Brain microvascular endothelial cell (primary cell): ENCODE measurements around the gene TRPC4.
"Not testable (repeated sequence)": the region's sequence is repeated elsewhere in the genome, so short reads cannot be mapped to it uniquely, and the experiment has no call there.

Experiments
- DNase-seq: peaks from one replicate; pipeline ENCODE4 v3.0.0-alpha.2; 2020
- H3K27ac ChIP-seq: fragments of 250-450 bp; sonication (Bioruptor Pico); 2 replicates; pipeline ENCODE4 v1.5.1; 2020; ENCODE audit warnings: mild to moderate bottlenecking, moderate library complexity
- H3K27me3 ChIP-seq: fragments of 250-450 bp; sonication (Bioruptor Pico); replicated peaks from 2 replicates; pipeline ENCODE4 v1.5.1; 2020; ENCODE audit warnings: mild to moderate bottlenecking
- H3K36me3 ChIP-seq: fragments of 250-450 bp; sonication (Bioruptor Pico); replicated peaks from 2 replicates; pipeline ENCODE4 v1.5.1; 2020; ENCODE audit warnings: mild to moderate bottlenecking
- H3K4me3 ChIP-seq: 2 replicates; pipeline ENCODE4 v1.5.1; 2011; ENCODE audit warnings: low read depth, mild to moderate bottlenecking, control low read depth, low read length, moderate library complexity
- CTCF ChIP-seq: IDR thresholded peaks from 2 replicates; pipeline ENCODE4 v1.5.1; 2011; ENCODE audit warnings: low read depth, mild to moderate bottlenecking, moderate library complexity, low read length, control low read depth, inconsistent platforms; ENCODE audit errors: missing control alignments
- in situ Hi-C: cut with HindIII; loops from 2 replicates; pipeline ENCODE4 v1.10.0; 2017; ENCODE audit warnings: low sequenced_read_pairs, low pct_ligation_motif_present

TRPC4 gene

GRCh38 chr13:37599519-37599918 lies 270.1 kb downstream of the TRPC4 start:
- H3K4me3 ChIP-seq = no peak overlapping the region
- TF ChIP-seq CTCF = no peak
- in situ Hi-C loops = no loop called here
- no peaks in the 10 kb centered on the region for H3K27me3 ChIP-seq
- DNase-seq = no peak
- H3K27ac ChIP-seq = no peak overlapping the region
- no peaks in the 10 kb centered on the region for H3K36me3 ChIP-seq

- Histone ChIP-seq H3K27ac (no peak within 1 kb of the TSS), H3K36me3 (no peaks in the 10 kb centered on the region), H3K4me3 (peak within 1 kb of the TSS; percentile 46), H3K27me3 (no peaks in the 10 kb centered on the region)
- TF ChIP-seq CTCF = no peak
- in situ Hi-C loops = no loop called here
- DNase-seq = peak; percentile 29
Observed at GRCh38 chr13:37598597-37598996, 271.0 kb downstream of the TRPC4 start, which contains the start of gene POSTN. TSS of gene POSTN (minus strand) at chr13:37598768. CDS start at chr13:37598726, 42 bp downstream.

GRCh38 chr13:37597477-37598025 lies 272.0 kb downstream of the TRPC4 start:
- in situ Hi-C loops = no loop called here
- peak overlapping the region; percentile 46 for H3K4me3 ChIP-seq
- no peak for DNase-seq
- H3K27me3 ChIP-seq = no peaks in the 10 kb centered on the region
- no peak overlapping the region for H3K27ac ChIP-seq
- no peak for TF ChIP-seq CTCF
- no peaks in the 10 kb centered on the region for H3K36me3 ChIP-seq

GRCh38 chr13:37596805-37597204 lies 272.8 kb downstream of the TRPC4 start:
- Histone ChIP-seq H3K27me3 (no peaks in the 10 kb centered on the region), H3K4me3 (peak overlapping the region; percentile 46), H3K27ac (no peak overlapping the region), H3K36me3 (no peaks in the 10 kb centered on the region)
- in situ Hi-C loops = no loop called here
- DNase-seq = no peak
- no peak for TF ChIP-seq CTCF

GRCh38 chr13:37595162-37595561 lies 274.4 kb downstream of the TRPC4 start:
- Histone ChIP-seq H3K36me3 (no peaks in the 10 kb centered on the region), H3K4me3 (no peak overlapping the region), H3K27ac (no peak overlapping the region), H3K27me3 (no peaks in the 10 kb centered on the region)
- no peak for TF ChIP-seq CTCF
- DNase-seq = peak; percentile 17
- in situ Hi-C loops = no loop called here

- no peak for TF ChIP-seq CTCF
- in situ Hi-C loops = no loop called here
- H3K27me3 ChIP-seq = no peaks in the 10 kb centered on the region
- no peak for DNase-seq
- H3K36me3 ChIP-seq = no peaks in the 10 kb centered on the region
- no peak overlapping the region for H3K27ac ChIP-seq
- H3K4me3 ChIP-seq = no peak overlapping the region
Observed at GRCh38 chr13:37594550-37594949, 275.0 kb downstream of the TRPC4 start.

GRCh38 chr13:37589381-37589780 lies 280.2 kb downstream of the TRPC4 start:
- in situ Hi-C loops, H3K27me3 ChIP-seq, H3K27ac ChIP-seq, H3K36me3 ChIP-seq, DNase-seq, H3K4me3 ChIP-seq: not testable (repeated sequence)
